ENCODE measurements around the gene RPL19. TPM values are rescaled to one million over a fixed set of nuclear protein-coding genes. Genes with fewer than 3 reads are reported as not detected.

Gene RPL19
- polyA plus RNA-seq, 1 donor (not counting 4 experiments of a cell fraction or from before 2014, with no cell fraction given): 1,957 TPM

DNA sequence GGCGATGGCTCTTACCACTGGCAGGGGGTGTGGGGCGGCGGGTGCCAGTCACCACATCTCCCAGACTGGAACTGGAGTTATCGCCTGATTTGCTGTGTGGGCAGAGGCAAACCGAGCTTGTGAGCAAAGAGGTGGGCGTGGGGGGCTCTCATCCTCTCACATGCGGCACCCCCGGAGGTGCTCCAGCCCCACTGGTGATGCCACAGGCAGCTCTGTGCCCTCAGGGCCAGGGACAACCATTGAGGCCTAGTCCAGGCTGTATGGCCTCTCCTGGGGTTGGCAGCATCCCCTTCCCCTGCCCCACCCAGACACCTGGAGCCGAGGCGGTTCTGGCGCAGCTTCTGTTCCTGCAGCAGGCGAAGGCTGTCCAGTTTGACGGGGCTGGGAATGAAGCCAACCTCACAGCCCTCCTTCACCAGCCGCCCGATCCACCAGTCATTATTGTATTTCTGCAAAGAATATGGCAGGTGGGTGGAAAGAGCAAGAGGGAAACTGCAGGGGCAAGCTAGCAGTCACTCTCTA, 13.5 kb upstream of the RPL19 start:
- dilution Hi-C loops (cut with MboI; ENCODE audit: extremely low pct_ligation_motif_present, low sequenced_read_pairs): no loop called here

GRCh38 chr17:39187152-39187830, 12.8 kb upstream of the RPL19 start:
- Histone ChIP-seq H2AFZ (ENCODE audit: control insufficient read depth, low read length) (no peak overlapping the region), H3K36me3 (ENCODE audit: control insufficient read depth in 2 of 2, extremely low read depth in 1 of 2, insufficient read depth in 2 of 2, low read length in 2 of 2) (peaks cover 20 to 34% of the 10 kb centered on the region in 2 experiments), H3K4me1 (ENCODE audit: control insufficient read depth, extremely low read depth, insufficient read depth, low read length) (no peaks in the 10 kb centered on the region), H3K4me2 (ENCODE audit: control insufficient read depth, extremely low read depth, insufficient read depth, low read depth, low read length) (no peak overlapping the region), H3K79me2 (ENCODE audit: control insufficient read depth, insufficient read depth, low read length) (no peaks in the 10 kb centered on the region), H3K4me3 (ENCODE audit: control insufficient read depth in 2 of 3, extremely low read depth in 1 of 3, insufficient read depth in 2 of 3, low read depth in 1 of 3, low read length in 3 of 3) (no peak overlapping the region), H3K9ac (ENCODE audit: control insufficient read depth, extremely low read depth, insufficient read depth, low read length) (no peak overlapping the region), H3K9me3 (ENCODE audit: control insufficient read depth, low read depth, low read length) (no peaks in the 10 kb centered on the region), H3K27ac (ENCODE audit: control insufficient read depth, insufficient read depth, low read length) (no peak overlapping the region), H4K20me1 (ENCODE audit: control insufficient read depth, extremely low read depth, insufficient read depth, low read length) (no peaks in the 10 kb centered on the region), H3K9me1 (ENCODE audit: control insufficient read depth, extremely low read depth, insufficient read depth, low read length) (no peaks in the 10 kb centered on the region), H3K27me3 (ENCODE audit: control insufficient read depth, extremely low read depth, insufficient read depth, low read length) (no peaks in the 10 kb centered on the region)
- dilution Hi-C loops (cut with MboI; ENCODE audit: extremely low pct_ligation_motif_present, low sequenced_read_pairs): no loop called here
- TF ChIP-seq, protein P1, sequence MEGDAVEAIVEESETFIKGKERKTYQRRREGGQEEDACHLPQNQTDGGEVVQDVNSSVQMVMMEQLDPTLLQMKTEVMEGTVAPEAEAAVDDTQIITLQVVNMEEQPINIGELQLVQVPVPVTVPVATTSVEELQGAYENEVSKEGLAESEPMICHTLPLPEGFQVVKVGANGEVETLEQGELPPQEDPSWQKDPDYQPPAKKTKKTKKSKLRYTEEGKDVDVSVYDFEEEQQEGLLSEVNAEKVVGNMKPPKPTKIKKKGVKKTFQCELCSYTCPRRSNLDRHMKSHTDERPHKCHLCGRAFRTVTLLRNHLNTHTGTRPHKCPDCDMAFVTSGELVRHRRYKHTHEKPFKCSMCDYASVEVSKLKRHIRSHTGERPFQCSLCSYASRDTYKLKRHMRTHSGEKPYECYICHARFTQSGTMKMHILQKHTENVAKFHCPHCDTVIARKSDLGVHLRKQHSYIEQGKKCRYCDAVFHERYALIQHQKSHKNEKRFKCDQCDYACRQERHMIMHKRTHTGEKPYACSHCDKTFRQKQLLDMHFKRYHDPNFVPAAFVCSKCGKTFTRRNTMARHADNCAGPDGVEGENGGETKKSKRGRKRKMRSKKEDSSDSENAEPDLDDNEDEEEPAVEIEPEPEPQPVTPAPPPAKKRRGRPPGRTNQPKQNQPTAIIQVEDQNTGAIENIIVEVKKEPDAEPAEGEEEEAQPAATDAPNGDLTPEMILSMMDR (optimal IDR thresholded peaks at IDR 0.05 in 1 of 3, IDR thresholded peaks at IDR 0.05 in 1 of 3, conservative IDR thresholded peaks at IDR 0.05 in 1 of 3; ENCODE audit: extremely low read depth in 1 of 3, insufficient read depth in 2 of 3, low read length in 3 of 3): no peak
- TF ChIP-seq EZH2 (IDR thresholded peaks at IDR 0.05; ENCODE audit: low read length): no peak
- no peak for FAIRE-seq
- no peak for DNase-seq (ENCODE audit: low read depth, low spot score)

More for the DNA sequence above, 13.5 kb upstream of the RPL19 start:
- H3K79me2 ChIP-seq (ENCODE audit: control insufficient read depth, insufficient read depth, low read length): no peaks in the 10 kb centered on the region
- H3K4me2 ChIP-seq (ENCODE audit: control insufficient read depth, extremely low read depth, insufficient read depth, low read depth, low read length): no peak overlapping the region
- no peaks in the 10 kb centered on the region for H4K20me1 ChIP-seq (ENCODE audit: control insufficient read depth, extremely low read depth, insufficient read depth, low read length)
- TF ChIP-seq, protein P1 (optimal IDR thresholded peaks at IDR 0.05 in 1 of 3, IDR thresholded peaks at IDR 0.05 in 1 of 3, conservative IDR thresholded peaks at IDR 0.05 in 1 of 3; ENCODE audit: extremely low read depth in 1 of 3, insufficient read depth in 2 of 3, low read length in 3 of 3): no peak
- TF ChIP-seq EZH2 (IDR thresholded peaks at IDR 0.05; ENCODE audit: low read length): no peak
- FAIRE-seq: no peak
- H3K27me3 ChIP-seq (ENCODE audit: control insufficient read depth, extremely low read depth, insufficient read depth, low read length): no peaks in the 10 kb centered on the region
- no peaks in the 10 kb centered on the region for H3K9me1 ChIP-seq (ENCODE audit: control insufficient read depth, extremely low read depth, insufficient read depth, low read length)
- H3K4me3 ChIP-seq (ENCODE audit: control insufficient read depth in 2 of 3, extremely low read depth in 1 of 3, insufficient read depth in 2 of 3, low read depth in 1 of 3, low read length in 3 of 3): no peak overlapping the region
- H3K36me3 ChIP-seq (ENCODE audit: control insufficient read depth in 2 of 2, extremely low read depth in 1 of 2, insufficient read depth in 2 of 2, low read length in 2 of 2): peaks cover 20 to 30% of the 10 kb centered on the region in 2 experiments
- H2AFZ ChIP-seq (ENCODE audit: control insufficient read depth, low read length): no peak overlapping the region
- no peaks in the 10 kb centered on the region for H3K4me1 ChIP-seq (ENCODE audit: control insufficient read depth, extremely low read depth, insufficient read depth, low read length)
- DNase-seq (ENCODE audit: low read depth, low spot score): no peak
- no peak overlapping the region for H3K9ac ChIP-seq (ENCODE audit: control insufficient read depth, extremely low read depth, insufficient read depth, low read length)
- H3K9me3 ChIP-seq (ENCODE audit: control insufficient read depth, low read depth, low read length): no peaks in the 10 kb centered on the region
- H3K27ac ChIP-seq (ENCODE audit: control insufficient read depth, insufficient read depth, low read length): no peak overlapping the region

Measured in keratinocyte (primary cell).